H9 (cell line): Measurements from ENCODE around the gene RAB33A. TPM values are rescaled to one million over a fixed set of nuclear protein-coding genes. Genes with fewer than 3 reads are reported as not detected.

Source experiments
- DNase-seq: peaks from one replicate; pipeline ENCODE4 v3.0.0-alpha.2; 2017
- H2AFZ ChIP-seq: one replicate; pipeline ENCODE4 v1.6.1; 2013; ENCODE audit warnings: mild to moderate bottlenecking, low read length, control low read depth, moderate library complexity
- H2AK5ac ChIP-seq: 2 replicates; pipeline ENCODE4 v1.6.1; 2013; ENCODE audit warnings: low read length, control low read depth, mixed read lengths; ENCODE audit not compliant: insufficient read length
- H2BK120ac ChIP-seq: one replicate; pipeline ENCODE4 v1.6.1; 2013; ENCODE audit warnings: low read depth, mild to moderate bottlenecking, low read length, control low read depth, inconsistent platforms; ENCODE audit not compliant: poor library complexity, severe bottlenecking
- H2BK12ac ChIP-seq: 2 replicates; pipeline ENCODE4 v1.6.1; 2013; ENCODE audit warnings: low read length, control low read depth, mixed read lengths, low read depth; ENCODE audit not compliant: insufficient read length
- H2BK15ac ChIP-seq: 2 replicates; pipeline ENCODE4 v1.6.1; 2013; ENCODE audit warnings: low read depth, low read length, control low read depth
- H2BK20ac ChIP-seq: one replicate; pipeline ENCODE4 v1.6.1; 2013; ENCODE audit warnings: low read depth, mild to moderate bottlenecking, low read length, control low read depth, inconsistent platforms; ENCODE audit not compliant: poor library complexity, severe bottlenecking
- H2BK5ac ChIP-seq: 2 replicates; pipeline ENCODE4 v1.6.1; 2013; ENCODE audit warnings: low read length, control low read depth, mixed read lengths; ENCODE audit not compliant: insufficient read length
- H3K14ac ChIP-seq: 2 replicates; pipeline ENCODE4 v1.6.1; 2013; ENCODE audit warnings: low read length, control low read depth; ENCODE audit not compliant: insufficient read depth
- H3K18ac ChIP-seq: 2 replicates; pipeline ENCODE4 v1.6.1; 2013; ENCODE audit warnings: low read depth, mild to moderate bottlenecking, mixed read lengths, low read length, control low read depth; ENCODE audit not compliant: insufficient read length
- H3K23ac ChIP-seq: 2 replicates; pipeline ENCODE4 v1.6.1; 2013; ENCODE audit warnings: low read length, control low read depth, mixed read lengths, low read depth; ENCODE audit not compliant: insufficient read length
- H3K23me2 ChIP-seq: 2 replicates; pipeline ENCODE4 v1.6.1; 2013; ENCODE audit warnings: low read depth, mild to moderate bottlenecking, mixed read lengths, low read length, control low read depth; ENCODE audit not compliant: insufficient read length, poor library complexity, severe bottlenecking
- H3K27ac ChIP-seq: 2 replicates; pipeline ENCODE4 v1.5.1; 2013; ENCODE audit warnings: low read length, control low read depth, mixed read lengths, low read depth; ENCODE audit not compliant: insufficient read length
- H3K27me3 ChIP-seq: 2 replicates; pipeline ENCODE4 v1.6.1; 2013; ENCODE audit warnings: low read length, control low read depth, inconsistent platforms; ENCODE audit not compliant: insufficient read depth
- H3K4ac ChIP-seq: 2 replicates; pipeline ENCODE4 v1.6.1; 2013; ENCODE audit warnings: low read depth, mild to moderate bottlenecking, control low read depth, inconsistent platforms, low read length, moderate library complexity
- H3K4me1 ChIP-seq: 2 replicates; pipeline ENCODE4 v1.6.1; 2013; ENCODE audit warnings: low read length, control low read depth, inconsistent platforms; ENCODE audit not compliant: insufficient read depth
- H3K4me2 ChIP-seq: 2 replicates; pipeline ENCODE4 v1.6.1; 2013; ENCODE audit warnings: low read length, control low read depth, mixed read lengths; ENCODE audit not compliant: insufficient read length, insufficient read depth
- H3K56ac ChIP-seq: 2 replicates; pipeline ENCODE4 v1.6.1; 2013; ENCODE audit warnings: low read depth, mild to moderate bottlenecking, mixed read lengths, low read length, control low read depth; ENCODE audit not compliant: insufficient read length
- H3K79me1 ChIP-seq: 2 replicates; pipeline ENCODE4 v1.6.1; 2013; ENCODE audit warnings: low read depth, mild to moderate bottlenecking, moderate library complexity, low read length, control low read depth, inconsistent platforms; ENCODE audit not compliant: insufficient read depth, poor library complexity, severe bottlenecking
- H3K79me2 ChIP-seq: 2 replicates; pipeline ENCODE4 v1.6.1; 2013; ENCODE audit warnings: low read length, control low read depth, inconsistent platforms; ENCODE audit not compliant: insufficient read depth
- H3K9ac ChIP-seq: 2 replicates; pipeline ENCODE4 v1.6.1; 2013; ENCODE audit warnings: low read length, control low read depth, mixed read lengths; ENCODE audit not compliant: insufficient read length; ENCODE audit errors: extremely low read depth
- H3K9me3 ChIP-seq: one replicate; pipeline ENCODE4 v1.6.1; 2013; ENCODE audit warnings: low read depth, low read length, inconsistent platforms; ENCODE audit not compliant: control insufficient read depth
- H3T11ph ChIP-seq: one replicate; pipeline ENCODE4 v1.6.1; 2013; ENCODE audit warnings: mild to moderate bottlenecking, low read length, control low read depth, inconsistent platforms
- H4K20me1 ChIP-seq: one replicate; pipeline ENCODE4 v1.6.1; 2013; ENCODE audit not compliant: control insufficient read depth, insufficient read length, insufficient read depth
- H4K5ac ChIP-seq: 2 replicates; pipeline ENCODE4 v1.6.1; 2013; ENCODE audit warnings: low read depth, mild to moderate bottlenecking, mixed read lengths, low read length, control low read depth; ENCODE audit not compliant: insufficient read length
- H4K8ac ChIP-seq: replicated peaks from 2 replicates; pipeline ENCODE4 v1.6.1; 2013; ENCODE audit warnings: low read length, control low read depth, mixed read lengths, low read depth; ENCODE audit not compliant: insufficient read length
- H4K91ac ChIP-seq: 2 replicates; pipeline ENCODE4 v1.6.1; 2013; ENCODE audit warnings: low read depth, mild to moderate bottlenecking, moderate library complexity, mixed read lengths, low read length, control low read depth; ENCODE audit not compliant: insufficient read length
- H3K27ac Mint-ChIP-seq, 3 experiments: 2 replicates in 2 of 3; 3 replicates in 1 of 3; pipeline ENCODE4 v1.8.0; 2020 to 2021; ENCODE audit warnings: mixed read lengths in 3 of 3, mild to moderate bottlenecking in 1 of 3, moderate library complexity in 1 of 3
- H3K27me3 Mint-ChIP-seq: 2 replicates; pipeline ENCODE4 v1.8.0; 2021; ENCODE audit warnings: low read depth, mild to moderate bottlenecking, moderate library complexity, mixed read lengths
- H3K36me3 Mint-ChIP-seq, 3 experiments: 2 replicates in 2 of 3; 3 replicates in 1 of 3; pipeline ENCODE4 v1.8.0; 2020 to 2021; ENCODE audit warnings: low read depth in 3 of 3, mixed read lengths in 3 of 3; ENCODE audit not compliant: insufficient read depth in 1 of 3
- H3K4me1 Mint-ChIP-seq, 2 experiments: 2 replicates each; pipeline ENCODE4 v1.8.0; 2020; ENCODE audit warnings: mixed read lengths in 2 of 2
- H3K4me3 Mint-ChIP-seq, 2 experiments: 2 replicates in 1 of 2; 3 replicates in 1 of 2; pipeline ENCODE4 v1.8.0; 2020 to 2021; ENCODE audit warnings: mild to moderate bottlenecking in 2 of 2, mixed read lengths in 2 of 2, moderate library complexity in 1 of 2
- H3K9me3 Mint-ChIP-seq, 2 experiments: 2 replicates in 1 of 2; 3 replicates in 1 of 2; pipeline ENCODE4 v1.8.0; 2020; ENCODE audit warnings: mild to moderate bottlenecking in 2 of 2, mixed read lengths in 2 of 2, moderate library complexity in 1 of 2
- CTCF ChIP-seq: fragments of 200-600 bp; sonication (generic); conservative IDR thresholded peaks from 3 replicates; pipeline ENCODE4 v1.8.0; 2021; ENCODE audit warnings: antibody characterized with exemption, mild to moderate bottlenecking
- WGBS: extraction: QIAGEN DNeasy Blood & Tissue Kit; methylation state at CpG from one replicate; pipeline ENCODE4 v1.1.7; 2013; ENCODE audit warnings: missing lambda C conversion rate, low lambda C conversion rate, mixed read lengths; ENCODE audit not compliant: insufficient read length; ENCODE audit errors: extremely low coverage; 5-methylcytosine and 5-hydroxymethylcytosine counted together
- total RNA-seq: library from RNA; stranded (reverse); gene quantifications from 2 replicates; pipeline ENCODE4 v1.2.1, GENCODE V29; 2021

The RAB33A gene
- total RNA-seq, 1 experiment from 2014 or later = 0.59 TPM

GRCh38 chrX:130174937-130175336 lies 3.2 kb downstream of the RAB33A start:
- Histone ChIP-seq H3K4ac (no peak overlapping the region), H3K27me3 (peaks cover 3% of the 10 kb centered on the region; the same call in 1 of the 2 replicates), H3K9ac (no peak overlapping the region), H4K20me1 (no peaks in the 10 kb centered on the region), H2AK5ac (no peak overlapping the region), H3K18ac (no peak overlapping the region), H3K79me1 (no peaks in the 10 kb centered on the region), H3T11ph (no peak overlapping the region), H3K23ac (no peak overlapping the region), H2BK120ac (no peak overlapping the region), H2BK5ac (no peak overlapping the region), H2BK15ac (no peak overlapping the region), H2BK12ac (no peak overlapping the region), H2BK20ac (no peak overlapping the region), H3K27ac (no peak overlapping the region), H3K56ac (no peak overlapping the region), H3K23me2 (peaks cover 9% of the 10 kb centered on the region), H3K9me3 (peaks cover 24% of the 10 kb centered on the region), H4K8ac (no peak overlapping the region), H2AFZ (no peak overlapping the region), H4K5ac (no peak overlapping the region), H3K4me1 (no peaks in the 10 kb centered on the region), H4K91ac (no peak overlapping the region), H3K4me2 (no peak overlapping the region), H3K14ac (no peak overlapping the region), H3K79me2 (no peaks in the 10 kb centered on the region; the same call in 1 of the 2 replicates)
- no peak for TF ChIP-seq CTCF
- H3K4me1 Mint-ChIP-seq = peaks cover 2 to 10% of the 10 kb centered on the region in 2 experiments; a peak in 2 of 4 replicates
- no CpG with 5 or more reads among the region's 2 CpGs for WGBS
- H3K36me3 Mint-ChIP-seq = peaks cover 4 to 8% (median 6%) of the 10 kb centered on the region in 3 experiments; a peak in 5 of 7 replicates
- no peak overlapping the region; a peak in 1 of 5 replicates for H3K4me3 Mint-ChIP-seq
- no peak for DNase-seq
- H3K27me3 Mint-ChIP-seq = peaks cover 22% of the 10 kb centered on the region
- peaks cover 0 to 65% of the 10 kb centered on the region in 2 experiments; a peak in 2 of 5 replicates for H3K9me3 Mint-ChIP-seq
- H3K27ac Mint-ChIP-seq = no peak overlapping the region
